ENCODE measurements around the gene NSD2.

The NSD2 gene

GRCh38 chr4:1956631-1957030 lies 85.4 kb downstream of the NSD2 start:
- peaks cover 36% of the 10 kb centered on the region for H3K36me3 Mint-ChIP-seq (ENCODE audit: insufficient read depth)
- no peaks in the 10 kb centered on the region for H3K4me1 Mint-ChIP-seq (ENCODE audit: low read depth in 2 of 2)
- no peak overlapping the region for H3K27ac Mint-ChIP-seq
- no peak for DNase-seq
- H3K4me3 Mint-ChIP-seq: no peak overlapping the region
- no peak for ATAC-seq (replicated peaks)
- H3K9me3 Mint-ChIP-seq: no peaks in the 10 kb centered on the region
- no peaks in the 10 kb centered on the region for H3K27me3 Mint-ChIP-seq

- peaks cover 42% of the 10 kb centered on the region for H3K36me3 Mint-ChIP-seq (ENCODE audit: insufficient read depth)
These were observed 87.3 kb downstream of the NSD2 start for GRCh38 chr4:1958276-1959103.

DNA sequence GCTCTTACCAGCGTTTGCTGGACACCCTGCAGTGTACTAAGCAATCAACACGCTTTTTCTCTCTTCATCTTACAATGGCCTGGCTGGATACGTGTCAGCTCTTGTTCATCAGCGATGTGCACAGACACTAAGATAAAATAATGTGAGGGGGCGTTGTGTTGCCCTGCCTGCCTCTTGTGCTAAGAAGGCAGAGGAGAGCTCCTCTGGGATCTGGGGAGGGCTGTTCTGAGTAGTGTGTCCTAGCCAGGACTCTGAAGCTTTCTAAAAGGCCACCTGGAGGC lies 87.9 kb downstream of the NSD2 start:
- peak overlapping the region; percentile 59 to 67 for H3K27ac Mint-ChIP-seq

More at GRCh38 chr4:1958276-1959103, 87.3 kb downstream of the NSD2 start:
- no peak for DNase-seq
- Mint-ChIP-seq H3K4me3 (no peak overlapping the region), H3K27me3 (no peaks in the 10 kb centered on the region), H3K27ac (peak overlapping the region; percentile 67), H3K9me3 (no peaks in the 10 kb centered on the region), H3K4me1 (ENCODE audit: low read depth in 2 of 2) (no peaks in the 10 kb centered on the region)
- no peak for ATAC-seq (replicated peaks)

DNA sequence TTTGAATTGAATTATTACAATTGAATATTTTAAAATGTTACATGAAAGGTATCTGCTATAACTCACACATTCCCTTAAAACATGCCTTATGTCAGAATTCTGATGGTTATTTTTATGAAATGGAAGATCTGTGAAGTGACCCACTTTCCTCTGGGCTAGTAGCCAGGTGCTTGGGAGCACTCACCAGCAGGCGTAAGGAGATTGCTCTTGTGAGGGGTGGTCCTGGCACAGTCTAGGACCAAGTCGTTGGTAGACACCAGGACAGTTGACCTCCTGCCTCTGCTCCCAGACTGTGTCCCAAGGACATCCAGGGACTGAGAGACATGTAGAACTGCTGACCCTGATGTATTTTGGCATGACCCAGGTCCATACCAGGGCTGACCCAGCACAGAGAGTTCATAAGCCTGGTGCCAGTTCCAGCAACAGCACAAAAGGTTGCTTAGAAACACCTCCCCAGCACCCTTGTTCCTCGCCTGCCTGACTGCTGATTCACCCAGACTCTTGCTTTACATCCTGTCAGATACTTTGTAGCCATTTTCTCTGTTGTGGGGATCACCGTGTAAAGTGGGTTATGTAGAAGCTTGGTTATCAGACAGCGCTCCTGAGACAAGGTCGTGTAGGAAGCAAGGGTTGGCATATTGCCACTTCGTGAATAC lies 89.1 kb downstream of the NSD2 start:
- H3K27me3 Mint-ChIP-seq: no peaks in the 10 kb centered on the region
- ATAC-seq (replicated peaks): no peak
- peaks cover 40% of the 10 kb centered on the region for H3K36me3 Mint-ChIP-seq (ENCODE audit: insufficient read depth)
- no peak for DNase-seq
- H3K4me3 Mint-ChIP-seq: no peak overlapping the region
- peaks cover 0 to 4% of the 10 kb centered on the region in 2 donors for H3K4me1 Mint-ChIP-seq (ENCODE audit: low read depth in 2 of 2)
- no peaks in the 10 kb centered on the region for H3K9me3 Mint-ChIP-seq
- no peak overlapping the region for H3K27ac Mint-ChIP-seq

More for the DNA sequence above, 87.9 kb downstream of the NSD2 start:
- no peaks in the 10 kb centered on the region for H3K4me1 Mint-ChIP-seq (ENCODE audit: low read depth in 2 of 2)
- peaks cover 42% of the 10 kb centered on the region for H3K36me3 Mint-ChIP-seq (ENCODE audit: insufficient read depth)
- no peak overlapping the region for H3K4me3 Mint-ChIP-seq
- DNase-seq (no peak), ATAC-seq (replicated peaks) (no peak)
- H3K9me3 Mint-ChIP-seq: no peaks in the 10 kb centered on the region
- no peaks in the 10 kb centered on the region for H3K27me3 Mint-ChIP-seq

DNA sequence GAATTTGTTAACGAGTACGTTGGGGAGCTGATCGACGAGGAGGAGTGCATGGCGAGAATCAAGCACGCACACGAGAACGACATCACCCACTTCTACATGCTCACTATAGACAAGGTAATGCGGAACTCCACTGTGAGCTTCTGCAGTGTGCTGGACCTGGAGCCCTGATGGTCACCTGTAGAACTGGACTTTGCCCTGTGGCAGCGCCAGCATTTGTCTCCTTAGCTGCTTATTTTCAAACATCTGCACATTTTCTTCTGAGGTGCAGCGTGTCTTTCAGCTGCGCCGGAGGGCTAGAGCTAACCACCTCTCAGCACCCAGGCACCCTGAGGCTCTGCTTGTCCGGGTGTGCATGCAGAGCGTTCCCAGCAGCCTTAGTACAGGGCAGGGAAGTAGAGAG lies 89.8 kb downstream of the NSD2 start:
- Mint-ChIP-seq H3K27me3 (no peaks in the 10 kb centered on the region), H3K27ac (peak overlapping the region in 1 of 2 donors; percentile 23)

DNA sequence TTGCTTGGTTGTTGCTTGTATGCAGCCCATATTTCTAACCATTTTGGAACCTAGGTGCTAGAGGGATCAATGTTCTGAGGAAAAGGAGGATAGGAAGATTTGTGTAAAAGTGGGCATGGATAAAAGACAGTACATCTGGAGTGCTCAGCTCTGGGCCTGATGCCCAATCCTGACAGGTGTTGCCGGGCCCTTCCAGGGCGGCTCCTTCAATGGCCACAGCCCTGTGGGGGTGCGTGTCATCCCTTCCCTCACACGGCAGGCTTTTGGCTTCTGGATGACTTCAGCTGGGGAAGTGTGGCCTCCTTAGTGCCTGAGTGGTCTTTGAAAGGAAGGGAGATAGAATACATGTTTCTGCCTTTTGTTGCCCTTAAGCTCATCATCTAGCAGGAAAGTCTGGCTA lies 90.4 kb downstream of the NSD2 start:
- Mint-ChIP-seq H3K27me3 (no peaks in the 10 kb centered on the region), H3K4me1 (ENCODE audit: low read depth in 2 of 2) (peaks cover 0 to 6% of the 10 kb centered on the region in 2 donors), H3K9me3 (no peaks in the 10 kb centered on the region), H3K4me3 (no peak overlapping the region), H3K27ac (peak overlapping the region in 1 of 2 donors; percentile 23), H3K36me3 (ENCODE audit: insufficient read depth) (peaks cover 40% of the 10 kb centered on the region)
- ATAC-seq (replicated peaks): no peak
- no peak for DNase-seq

More for the DNA sequence above, 89.8 kb downstream of the NSD2 start:
- DNase-seq: no peak
- no peak overlapping the region for H3K4me3 Mint-ChIP-seq
- ATAC-seq (replicated peaks): no peak
- peaks cover 40% of the 10 kb centered on the region for H3K36me3 Mint-ChIP-seq (ENCODE audit: insufficient read depth)
- no peaks in the 10 kb centered on the region for H3K9me3 Mint-ChIP-seq
- peaks cover 0 to 6% of the 10 kb centered on the region in 2 donors for H3K4me1 Mint-ChIP-seq (ENCODE audit: low read depth in 2 of 2)

GRCh38 chr4:1962980-1963379 lies 91.8 kb downstream of the NSD2 start:
- Mint-ChIP-seq H3K4me1 (ENCODE audit: low read depth in 2 of 2) (peaks cover 0 to 6% of the 10 kb centered on the region in 2 donors), H3K9me3 (no peaks in the 10 kb centered on the region), H3K4me3 (no peak overlapping the region), H3K27me3 (no peaks in the 10 kb centered on the region), H3K27ac (no peak overlapping the region), H3K36me3 (ENCODE audit: insufficient read depth) (peaks cover 37% of the 10 kb centered on the region)
- no peak for DNase-seq
- no peak for ATAC-seq (replicated peaks)

- ATAC-seq (replicated peaks) (no peak), DNase-seq (no peak)
- H3K27ac Mint-ChIP-seq: peak overlapping the region in 1 of 2 donors; percentile 39
- H3K4me1 Mint-ChIP-seq (ENCODE audit: low read depth in 2 of 2): peaks cover 0 to 6% of the 10 kb centered on the region in 2 donors
- H3K9me3 Mint-ChIP-seq: no peaks in the 10 kb centered on the region
- peaks cover 29% of the 10 kb centered on the region for H3K36me3 Mint-ChIP-seq (ENCODE audit: insufficient read depth)
- H3K27me3 Mint-ChIP-seq: no peaks in the 10 kb centered on the region
- H3K4me3 Mint-ChIP-seq: no peak overlapping the region
These were observed 93.2 kb downstream of the NSD2 start for GRCh38 chr4:1964443-1964842.

DNA sequence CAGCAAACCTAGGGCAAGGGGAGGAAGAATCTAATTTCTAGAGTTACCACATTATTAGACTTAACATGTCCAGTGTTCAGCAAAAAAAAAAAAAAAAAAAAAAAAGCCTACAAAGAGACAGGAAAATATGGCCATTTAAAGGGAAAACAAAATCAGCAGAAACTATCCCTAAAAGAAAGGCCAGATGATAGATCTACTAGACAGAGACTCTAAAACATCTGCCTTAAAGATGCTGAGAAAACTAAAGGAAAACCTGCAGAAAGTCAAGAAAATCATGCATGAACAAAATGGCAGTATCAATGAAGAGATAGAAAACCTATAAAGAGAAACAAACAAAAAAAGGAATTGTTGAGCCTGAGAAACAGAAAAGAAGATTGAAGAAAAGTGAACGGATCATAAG lies 93.8 kb downstream of the NSD2 start:
- Mint-ChIP-seq H3K27me3 (no peaks in the 10 kb centered on the region), H3K9me3 (no peaks in the 10 kb centered on the region), H3K4me3 (no peak overlapping the region), H3K27ac (peak overlapping the region in 1 of 2 donors; percentile 39), H3K36me3 (ENCODE audit: insufficient read depth) (peaks cover 27% of the 10 kb centered on the region), H3K4me1 (ENCODE audit: low read depth in 2 of 2) (peaks cover 0 to 6% of the 10 kb centered on the region in 2 donors)
- no peak for DNase-seq
- ATAC-seq (replicated peaks): no peak

GRCh38 chr4:1967512-1968149 lies 96.4 kb downstream of the NSD2 start:
- peaks cover 2 to 6% of the 10 kb centered on the region in 2 donors for H3K4me1 Mint-ChIP-seq (ENCODE audit: low read depth in 2 of 2)
- H3K27me3 Mint-ChIP-seq: no peaks in the 10 kb centered on the region
- no peak for ATAC-seq (replicated peaks)
- H3K36me3 Mint-ChIP-seq (ENCODE audit: insufficient read depth): peaks cover 6% of the 10 kb centered on the region
- DNase-seq: no peak
- H3K4me3 Mint-ChIP-seq: no peak overlapping the region
- H3K27ac Mint-ChIP-seq: peak overlapping the region; percentile 33 to 61
- no peaks in the 10 kb centered on the region for H3K9me3 Mint-ChIP-seq

- H3K27ac Mint-ChIP-seq: peak overlapping the region in 1 of 2 donors; percentile 84
- peaks cover 3% of the 10 kb centered on the region for H3K36me3 Mint-ChIP-seq (ENCODE audit: insufficient read depth)
- no peaks in the 10 kb centered on the region for H3K9me3 Mint-ChIP-seq
- H3K4me3 Mint-ChIP-seq: no peak overlapping the region
- ATAC-seq (replicated peaks): no peak
- no peaks in the 10 kb centered on the region for H3K27me3 Mint-ChIP-seq
- H3K4me1 Mint-ChIP-seq (ENCODE audit: low read depth in 2 of 2): peaks cover 2 to 6% of the 10 kb centered on the region in 2 donors
- DNase-seq: no peak
These were observed 97.6 kb downstream of the NSD2 start for GRCh38 chr4:1968686-1969295.

GRCh38 chr4:1969928-1970723 lies 98.9 kb downstream of the NSD2 start:
- H3K9me3 Mint-ChIP-seq: no peaks in the 10 kb centered on the region
- H3K27ac Mint-ChIP-seq: peak overlapping the region; percentile 6 to 84
- ATAC-seq (replicated peaks): no peak
- H3K36me3 Mint-ChIP-seq (ENCODE audit: insufficient read depth): peaks cover 8% of the 10 kb centered on the region
- H3K4me1 Mint-ChIP-seq (ENCODE audit: low read depth in 2 of 2): peaks cover 2 to 4% of the 10 kb centered on the region in 2 donors
- DNase-seq: no peak
- H3K4me3 Mint-ChIP-seq: no peak overlapping the region
- H3K27me3 Mint-ChIP-seq: no peaks in the 10 kb centered on the region

GRCh38 chr4:1970926-1971325 lies 99.7 kb downstream of the NSD2 start:
- Mint-ChIP-seq H3K9me3 (no peaks in the 10 kb centered on the region), H3K27ac (peak overlapping the region in 1 of 2 donors; percentile 62), H3K27me3 (no peaks in the 10 kb centered on the region), H3K4me1 (ENCODE audit: low read depth in 2 of 2) (peaks cover 0 to 2% of the 10 kb centered on the region in 2 donors), H3K36me3 (ENCODE audit: insufficient read depth) (peaks cover 8% of the 10 kb centered on the region), H3K4me3 (no peak overlapping the region)
- ATAC-seq (replicated peaks) (no peak), DNase-seq (no peak)
